ENCODE results near the gene PRICKLE4. TPM values are rescaled to one million over a fixed set of nuclear protein-coding genes. Genes with fewer than 3 reads are reported as not detected.

Gene PRICKLE4
- total and polyA plus RNA-seq, 2 of the 13 experiments (the other 11 are each of a cell fraction or from before 2014, with no cell fraction given) = 0.92 to 1.2 TPM

DNA sequence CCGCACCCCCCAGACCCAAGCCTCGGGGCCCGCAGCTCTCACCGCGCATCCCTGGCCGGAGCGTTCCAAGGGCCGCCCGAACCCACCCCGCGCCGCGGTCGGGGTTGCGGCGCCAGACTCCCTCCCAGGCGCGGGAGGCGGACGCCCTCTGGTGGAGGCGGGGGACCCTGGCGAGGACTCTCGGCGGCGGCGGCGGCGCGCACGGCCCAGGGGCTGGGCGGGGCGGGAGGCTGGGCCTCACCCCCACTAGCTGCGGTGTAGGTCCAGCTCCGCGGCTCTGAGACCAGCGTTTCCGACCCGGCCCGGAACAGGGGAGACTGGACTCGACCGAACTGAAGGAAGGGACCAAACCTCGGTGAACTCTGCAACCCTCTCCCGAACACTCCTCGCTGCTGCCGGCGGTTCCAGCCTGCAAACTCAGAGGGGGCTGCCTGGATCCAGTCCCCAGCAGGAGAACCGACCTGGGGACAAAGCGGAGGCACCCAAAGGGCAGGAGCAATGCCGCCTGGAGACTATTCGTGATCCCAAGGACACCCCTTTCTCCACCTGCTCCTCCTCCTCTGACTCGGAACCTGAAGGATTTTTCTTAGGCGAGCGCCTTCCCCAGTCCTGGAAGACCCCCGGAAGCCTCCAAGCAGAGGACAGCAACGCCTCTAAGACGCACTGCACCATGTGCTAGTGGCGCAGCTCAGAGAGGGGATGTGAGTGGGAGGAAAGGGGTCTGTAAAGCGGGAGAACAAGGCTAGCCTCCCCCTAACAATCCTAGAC, 6.1 kb downstream of the PRICKLE4 start (continued):
- TF ChIP-seq, protein P1, sequence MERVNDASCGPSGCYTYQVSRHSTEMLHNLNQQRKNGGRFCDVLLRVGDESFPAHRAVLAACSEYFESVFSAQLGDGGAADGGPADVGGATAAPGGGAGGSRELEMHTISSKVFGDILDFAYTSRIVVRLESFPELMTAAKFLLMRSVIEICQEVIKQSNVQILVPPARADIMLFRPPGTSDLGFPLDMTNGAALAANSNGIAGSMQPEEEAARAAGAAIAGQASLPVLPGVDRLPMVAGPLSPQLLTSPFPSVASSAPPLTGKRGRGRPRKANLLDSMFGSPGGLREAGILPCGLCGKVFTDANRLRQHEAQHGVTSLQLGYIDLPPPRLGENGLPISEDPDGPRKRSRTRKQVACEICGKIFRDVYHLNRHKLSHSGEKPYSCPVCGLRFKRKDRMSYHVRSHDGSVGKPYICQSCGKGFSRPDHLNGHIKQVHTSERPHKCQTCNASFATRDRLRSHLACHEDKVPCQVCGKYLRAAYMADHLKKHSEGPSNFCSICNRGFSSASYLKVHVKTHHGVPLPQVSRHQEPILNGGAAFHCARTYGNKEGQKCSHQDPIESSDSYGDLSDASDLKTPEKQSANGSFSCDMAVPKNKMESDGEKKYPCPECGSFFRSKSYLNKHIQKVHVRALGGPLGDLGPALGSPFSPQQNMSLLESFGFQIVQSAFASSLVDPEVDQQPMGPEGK (CRISPR knock-in tag; IDR thresholded peaks at IDR 0.05) = peak; percentile 86
- TF ChIP-seq KAT2B (IDR thresholded peaks at IDR 0.05; ENCODE audit: borderline replicate concordance, low read depth, low read length) = no peak
- TF ChIP-seq NFYB (CRISPR knock-in tag; IDR thresholded peaks at IDR 0.05) = no peak
- no peak for TF ChIP-seq ZNF33A (CRISPR knock-in tag; IDR thresholded peaks at IDR 0.05; ENCODE audit: borderline replicate concordance)
- TF ChIP-seq, protein P2, sequence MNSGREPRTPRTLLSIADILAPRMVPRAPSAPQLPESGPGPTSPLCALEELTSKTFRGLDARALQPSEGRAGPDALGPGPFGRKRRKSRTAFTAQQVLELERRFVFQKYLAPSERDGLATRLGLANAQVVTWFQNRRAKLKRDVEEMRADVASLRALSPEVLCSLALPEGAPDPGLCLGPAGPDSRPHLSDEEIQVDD (CRISPR knock-in tag; IDR thresholded peaks at IDR 0.05; ENCODE audit: borderline replicate concordance) = no peak
- TF ChIP-seq JUNB (CRISPR knock-in tag; IDR thresholded peaks at IDR 0.05; ENCODE audit: borderline replicate concordance) = no peak
- no peak for TF ChIP-seq HOXD1 (CRISPR knock-in tag; IDR thresholded peaks at IDR 0.05)
- peak; percentile 84 for TF ChIP-seq ZMAT3 (CRISPR knock-in tag; conservative IDR thresholded peaks at IDR 0.05)
- TF ChIP-seq, protein P3, sequence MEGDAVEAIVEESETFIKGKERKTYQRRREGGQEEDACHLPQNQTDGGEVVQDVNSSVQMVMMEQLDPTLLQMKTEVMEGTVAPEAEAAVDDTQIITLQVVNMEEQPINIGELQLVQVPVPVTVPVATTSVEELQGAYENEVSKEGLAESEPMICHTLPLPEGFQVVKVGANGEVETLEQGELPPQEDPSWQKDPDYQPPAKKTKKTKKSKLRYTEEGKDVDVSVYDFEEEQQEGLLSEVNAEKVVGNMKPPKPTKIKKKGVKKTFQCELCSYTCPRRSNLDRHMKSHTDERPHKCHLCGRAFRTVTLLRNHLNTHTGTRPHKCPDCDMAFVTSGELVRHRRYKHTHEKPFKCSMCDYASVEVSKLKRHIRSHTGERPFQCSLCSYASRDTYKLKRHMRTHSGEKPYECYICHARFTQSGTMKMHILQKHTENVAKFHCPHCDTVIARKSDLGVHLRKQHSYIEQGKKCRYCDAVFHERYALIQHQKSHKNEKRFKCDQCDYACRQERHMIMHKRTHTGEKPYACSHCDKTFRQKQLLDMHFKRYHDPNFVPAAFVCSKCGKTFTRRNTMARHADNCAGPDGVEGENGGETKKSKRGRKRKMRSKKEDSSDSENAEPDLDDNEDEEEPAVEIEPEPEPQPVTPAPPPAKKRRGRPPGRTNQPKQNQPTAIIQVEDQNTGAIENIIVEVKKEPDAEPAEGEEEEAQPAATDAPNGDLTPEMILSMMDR (CRISPR knock-in tag; IDR thresholded peaks at IDR 0.05) = peak; percentile 93
- TF ChIP-seq, protein P4, sequence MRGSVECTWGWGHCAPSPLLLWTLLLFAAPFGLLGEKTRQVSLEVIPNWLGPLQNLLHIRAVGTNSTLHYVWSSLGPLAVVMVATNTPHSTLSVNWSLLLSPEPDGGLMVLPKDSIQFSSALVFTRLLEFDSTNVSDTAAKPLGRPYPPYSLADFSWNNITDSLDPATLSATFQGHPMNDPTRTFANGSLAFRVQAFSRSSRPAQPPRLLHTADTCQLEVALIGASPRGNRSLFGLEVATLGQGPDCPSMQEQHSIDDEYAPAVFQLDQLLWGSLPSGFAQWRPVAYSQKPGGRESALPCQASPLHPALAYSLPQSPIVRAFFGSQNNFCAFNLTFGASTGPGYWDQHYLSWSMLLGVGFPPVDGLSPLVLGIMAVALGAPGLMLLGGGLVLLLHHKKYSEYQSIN (CRISPR knock-in tag; IDR thresholded peaks at IDR 0.05; ENCODE audit: borderline replicate concordance) = no peak
- TF ChIP-seq, protein P5, sequence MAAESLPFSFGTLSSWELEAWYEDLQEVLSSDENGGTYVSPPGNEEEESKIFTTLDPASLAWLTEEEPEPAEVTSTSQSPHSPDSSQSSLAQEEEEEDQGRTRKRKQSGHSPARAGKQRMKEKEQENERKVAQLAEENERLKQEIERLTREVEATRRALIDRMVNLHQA (CRISPR knock-in tag; IDR thresholded peaks at IDR 0.05) = no peak
- TF ChIP-seq ARID2 (CRISPR knock-in tag; IDR thresholded peaks at IDR 0.05; ENCODE audit: borderline replicate concordance) = no peak
- TF ChIP-seq, protein P6, sequence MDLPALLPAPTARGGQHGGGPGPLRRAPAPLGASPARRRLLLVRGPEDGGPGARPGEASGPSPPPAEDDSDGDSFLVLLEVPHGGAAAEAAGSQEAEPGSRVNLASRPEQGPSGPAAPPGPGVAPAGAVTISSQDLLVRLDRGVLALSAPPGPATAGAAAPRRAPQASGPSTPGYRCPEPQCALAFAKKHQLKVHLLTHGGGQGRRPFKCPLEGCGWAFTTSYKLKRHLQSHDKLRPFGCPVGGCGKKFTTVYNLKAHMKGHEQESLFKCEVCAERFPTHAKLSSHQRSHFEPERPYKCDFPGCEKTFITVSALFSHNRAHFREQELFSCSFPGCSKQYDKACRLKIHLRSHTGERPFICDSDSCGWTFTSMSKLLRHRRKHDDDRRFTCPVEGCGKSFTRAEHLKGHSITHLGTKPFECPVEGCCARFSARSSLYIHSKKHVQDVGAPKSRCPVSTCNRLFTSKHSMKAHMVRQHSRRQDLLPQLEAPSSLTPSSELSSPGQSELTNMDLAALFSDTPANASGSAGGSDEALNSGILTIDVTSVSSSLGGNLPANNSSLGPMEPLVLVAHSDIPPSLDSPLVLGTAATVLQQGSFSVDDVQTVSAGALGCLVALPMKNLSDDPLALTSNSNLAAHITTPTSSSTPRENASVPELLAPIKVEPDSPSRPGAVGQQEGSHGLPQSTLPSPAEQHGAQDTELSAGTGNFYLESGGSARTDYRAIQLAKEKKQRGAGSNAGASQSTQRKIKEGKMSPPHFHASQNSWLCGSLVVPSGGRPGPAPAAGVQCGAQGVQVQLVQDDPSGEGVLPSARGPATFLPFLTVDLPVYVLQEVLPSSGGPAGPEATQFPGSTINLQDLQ (CRISPR knock-in tag; IDR thresholded peaks at IDR 0.05) = peak; percentile 52; the same call in 1 of the 2 replicates
- no peak for TF ChIP-seq ZNF605 (CRISPR knock-in tag; IDR thresholded peaks at IDR 0.05)
- no peak for TF ChIP-seq FOSL1 (CRISPR knock-in tag; IDR thresholded peaks at IDR 0.05; ENCODE audit: borderline replicate concordance)
- TF ChIP-seq ZNF816 (CRISPR knock-in tag; IDR thresholded peaks at IDR 0.05; ENCODE audit: borderline replicate concordance) = no peak; the same call in 1 of the 2 replicates
- TF ChIP-seq MED1 (CRISPR knock-in tag; IDR thresholded peaks at IDR 0.05) = peak; percentile 63; the same call in 1 of the 2 replicates
- no peak for TF ChIP-seq ZBTB8A (CRISPR knock-in tag; IDR thresholded peaks at IDR 0.05; ENCODE audit: borderline replicate concordance, low read depth)
- no peak for TF ChIP-seq TBX2 (CRISPR knock-in tag; IDR thresholded peaks at IDR 0.05; ENCODE audit: borderline replicate concordance)
- no peak for TF ChIP-seq EED (CRISPR knock-in tag; IDR thresholded peaks at IDR 0.05)
- no peak for TF ChIP-seq ZNF83 (CRISPR knock-in tag; IDR thresholded peaks at IDR 0.05; ENCODE audit: borderline replicate concordance)

All from HepG2 (cell line).